ENCODE results near the gene GRAMD2B. TPM values are rescaled to one million over a fixed set of nuclear protein-coding genes. Genes with fewer than 3 reads are reported as not detected.
"Not testable (repeated sequence)": the region's sequence is repeated elsewhere in the genome, so short reads cannot be mapped to it uniquely, and the experiment has no call there.

The GRAMD2B gene
- total RNA-seq, 1 donor from 2014 or later = 11.0 TPM

GRCh38 chr5:126515337-126515736 lies 92.1 kb downstream of the GRAMD2B start:
- Mint-ChIP-seq H3K4me3 (no peak overlapping the region), H3K36me3 (no peaks in the 10 kb centered on the region), H3K27me3 (ENCODE audit: insufficient read depth, low read depth) (peaks cover 6% of the 10 kb centered on the region), H3K9me3 (peaks cover 4% of the 10 kb centered on the region), H3K4me1 (peaks cover 35% of the 10 kb centered on the region), H3K27ac (no peak overlapping the region)
- peaks cover 7% of the 10 kb centered on the region for H3K4me1 ChIP-seq
- no peaks in the 10 kb centered on the region for H3K9me3 ChIP-seq (ENCODE audit: low read depth)
- no peak for DNase-seq (ENCODE audit: low spot score)
- peaks cover 6% of the 10 kb centered on the region for H3F3A ChIP-seq (ENCODE audit: low read depth)
- no peaks in the 10 kb centered on the region for H3K79me2 ChIP-seq (ENCODE audit: low read depth)
- H2AFZ ChIP-seq (replicated peaks) = no peak overlapping the region
- H3K9ac ChIP-seq = no peak overlapping the region
- H3K4me2 ChIP-seq = no peak overlapping the region
- H3K27me3 ChIP-seq = no peaks in the 10 kb centered on the region
- H3K36me3 ChIP-seq = no peaks in the 10 kb centered on the region
- no peaks in the 10 kb centered on the region for H4K20me1 ChIP-seq (ENCODE audit: low read depth)
- TF ChIP-seq EZH2phosphoT487 (IDR thresholded peaks at IDR 0.05) (no peak), EZH2 (IDR thresholded peaks at IDR 0.05) (no peak)
- TF ChIP-seq, protein P1, sequence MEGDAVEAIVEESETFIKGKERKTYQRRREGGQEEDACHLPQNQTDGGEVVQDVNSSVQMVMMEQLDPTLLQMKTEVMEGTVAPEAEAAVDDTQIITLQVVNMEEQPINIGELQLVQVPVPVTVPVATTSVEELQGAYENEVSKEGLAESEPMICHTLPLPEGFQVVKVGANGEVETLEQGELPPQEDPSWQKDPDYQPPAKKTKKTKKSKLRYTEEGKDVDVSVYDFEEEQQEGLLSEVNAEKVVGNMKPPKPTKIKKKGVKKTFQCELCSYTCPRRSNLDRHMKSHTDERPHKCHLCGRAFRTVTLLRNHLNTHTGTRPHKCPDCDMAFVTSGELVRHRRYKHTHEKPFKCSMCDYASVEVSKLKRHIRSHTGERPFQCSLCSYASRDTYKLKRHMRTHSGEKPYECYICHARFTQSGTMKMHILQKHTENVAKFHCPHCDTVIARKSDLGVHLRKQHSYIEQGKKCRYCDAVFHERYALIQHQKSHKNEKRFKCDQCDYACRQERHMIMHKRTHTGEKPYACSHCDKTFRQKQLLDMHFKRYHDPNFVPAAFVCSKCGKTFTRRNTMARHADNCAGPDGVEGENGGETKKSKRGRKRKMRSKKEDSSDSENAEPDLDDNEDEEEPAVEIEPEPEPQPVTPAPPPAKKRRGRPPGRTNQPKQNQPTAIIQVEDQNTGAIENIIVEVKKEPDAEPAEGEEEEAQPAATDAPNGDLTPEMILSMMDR (IDR thresholded peaks at IDR 0.05) = no peak
- no peak overlapping the region for H3K27ac ChIP-seq
- H3K4me3 ChIP-seq = no peak overlapping the region

GRCh38 chr5:126516133-126516532 lies 92.9 kb downstream of the GRAMD2B start:
- H2AFZ ChIP-seq (replicated peaks) = peak overlapping the region; percentile 54
- no peak overlapping the region for H3K4me2 ChIP-seq
- H3K4me1 ChIP-seq = peaks cover 8% of the 10 kb centered on the region
- H4K20me1 ChIP-seq (ENCODE audit: low read depth) = no peaks in the 10 kb centered on the region
- no peak overlapping the region for H3K4me3 Mint-ChIP-seq
- H3K4me3 ChIP-seq = no peak overlapping the region
- H3K9ac ChIP-seq = no peak overlapping the region
- TF ChIP-seq EZH2 (IDR thresholded peaks at IDR 0.05) = no peak
- no peak for TF ChIP-seq EZH2phosphoT487 (IDR thresholded peaks at IDR 0.05)
- TF ChIP-seq, protein P1 (IDR thresholded peaks at IDR 0.05) = no peak
- H3K27me3 ChIP-seq = no peaks in the 10 kb centered on the region
- no peaks in the 10 kb centered on the region for H3K36me3 ChIP-seq
- no peak overlapping the region for H3K27ac Mint-ChIP-seq
- peaks cover 6% of the 10 kb centered on the region for H3F3A ChIP-seq (ENCODE audit: low read depth)
- H3K9me3 Mint-ChIP-seq = peaks cover 4% of the 10 kb centered on the region
- peaks cover 37% of the 10 kb centered on the region for H3K4me1 Mint-ChIP-seq
- H3K79me2 ChIP-seq (ENCODE audit: low read depth) = no peaks in the 10 kb centered on the region
- H3K27ac ChIP-seq = no peak overlapping the region
- H3K9me3 ChIP-seq (ENCODE audit: low read depth) = no peaks in the 10 kb centered on the region
- peaks cover 6% of the 10 kb centered on the region for H3K27me3 Mint-ChIP-seq (ENCODE audit: insufficient read depth, low read depth)
- H3K36me3 Mint-ChIP-seq = no peaks in the 10 kb centered on the region
- DNase-seq (ENCODE audit: low spot score) = no peak

DNA sequence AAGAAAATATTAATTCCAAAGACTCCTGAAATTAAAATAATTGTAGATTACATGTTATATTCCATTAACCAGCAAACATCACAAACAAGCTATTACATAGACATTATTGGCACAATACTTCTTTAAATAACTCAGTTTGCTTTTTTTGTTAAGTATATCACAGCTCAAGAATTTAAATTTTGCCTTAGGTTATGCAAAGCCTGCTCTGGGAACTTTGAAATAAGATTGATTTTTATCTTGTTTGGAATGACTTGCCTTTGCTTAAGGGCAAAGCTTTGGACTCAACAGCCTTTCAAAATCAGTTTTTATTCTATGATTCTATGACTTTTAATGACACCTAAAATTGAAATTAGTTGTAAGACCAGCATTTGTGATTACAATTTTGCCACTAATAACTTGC lies 93.6 kb downstream of the GRAMD2B start:
- H3K4me2 ChIP-seq = no peak overlapping the region
- H3K27ac ChIP-seq = no peak overlapping the region
- DNase-seq (ENCODE audit: low spot score) = no peak
- no peak overlapping the region for H3K4me3 ChIP-seq
- no peak overlapping the region for H2AFZ ChIP-seq (replicated peaks)
- Mint-ChIP-seq H3K9me3 (peaks cover 2% of the 10 kb centered on the region), H3K27me3 (ENCODE audit: insufficient read depth, low read depth) (peaks cover 4% of the 10 kb centered on the region), H3K36me3 (no peaks in the 10 kb centered on the region), H3K4me1 (peaks cover 37% of the 10 kb centered on the region), H3K4me3 (no peak overlapping the region), H3K27ac (no peak overlapping the region)
- no peaks in the 10 kb centered on the region for H4K20me1 ChIP-seq (ENCODE audit: low read depth)
- peaks cover 6% of the 10 kb centered on the region for H3F3A ChIP-seq (ENCODE audit: low read depth)
- no peaks in the 10 kb centered on the region for H3K27me3 ChIP-seq
- H3K9ac ChIP-seq = no peak overlapping the region
- no peaks in the 10 kb centered on the region for H3K9me3 ChIP-seq (ENCODE audit: low read depth)
- no peaks in the 10 kb centered on the region for H3K79me2 ChIP-seq (ENCODE audit: low read depth)
- TF ChIP-seq EZH2phosphoT487 (IDR thresholded peaks at IDR 0.05) (no peak), EZH2 (IDR thresholded peaks at IDR 0.05) (no peak)
- TF ChIP-seq, protein P1 (IDR thresholded peaks at IDR 0.05) = no peak
- H3K4me1 ChIP-seq = peaks cover 8% of the 10 kb centered on the region
- H3K36me3 ChIP-seq = no peaks in the 10 kb centered on the region

DNA sequence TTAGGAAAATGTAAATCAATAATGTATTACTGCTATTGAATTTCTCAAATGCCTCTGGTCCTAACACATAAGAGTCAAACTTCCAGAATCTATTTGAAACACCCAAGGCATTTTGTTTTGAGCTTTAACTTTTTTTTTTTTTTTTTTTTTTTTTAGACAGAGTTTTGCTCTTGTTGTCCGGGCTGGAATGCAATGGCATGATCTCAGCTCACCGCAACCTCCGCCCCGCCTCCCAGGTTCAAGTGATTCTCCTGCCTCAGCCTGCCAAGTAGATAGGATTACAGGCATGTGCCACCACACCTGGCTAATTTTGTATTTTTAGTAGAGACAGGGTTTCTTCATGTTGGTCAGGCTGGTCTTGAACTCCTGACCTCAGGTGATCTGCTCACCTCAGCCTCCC lies 96.0 kb downstream of the GRAMD2B start:
- not testable (repeated sequence) for H3K4me3 ChIP-seq; H3K36me3 Mint-ChIP-seq; H3K27me3 Mint-ChIP-seq (ENCODE audit: insufficient read depth, low read depth); H3K4me2 ChIP-seq; H3K27ac Mint-ChIP-seq; H3K36me3 ChIP-seq; H4K20me1 ChIP-seq (ENCODE audit: low read depth); H3K4me3 Mint-ChIP-seq; DNase-seq (ENCODE audit: low spot score); H3K9ac ChIP-seq; H3F3A ChIP-seq (ENCODE audit: low read depth); H3K27ac ChIP-seq; H3K4me1 ChIP-seq; H3K79me2 ChIP-seq (ENCODE audit: low read depth); H3K9me3 ChIP-seq (ENCODE audit: low read depth); H3K9me3 Mint-ChIP-seq; H3K27me3 ChIP-seq; H2AFZ ChIP-seq (replicated peaks)
- peaks cover 28% of the 10 kb centered on the region for H3K4me1 Mint-ChIP-seq
